ENCODE measurements around the gene RET.

The RET gene

DNA sequence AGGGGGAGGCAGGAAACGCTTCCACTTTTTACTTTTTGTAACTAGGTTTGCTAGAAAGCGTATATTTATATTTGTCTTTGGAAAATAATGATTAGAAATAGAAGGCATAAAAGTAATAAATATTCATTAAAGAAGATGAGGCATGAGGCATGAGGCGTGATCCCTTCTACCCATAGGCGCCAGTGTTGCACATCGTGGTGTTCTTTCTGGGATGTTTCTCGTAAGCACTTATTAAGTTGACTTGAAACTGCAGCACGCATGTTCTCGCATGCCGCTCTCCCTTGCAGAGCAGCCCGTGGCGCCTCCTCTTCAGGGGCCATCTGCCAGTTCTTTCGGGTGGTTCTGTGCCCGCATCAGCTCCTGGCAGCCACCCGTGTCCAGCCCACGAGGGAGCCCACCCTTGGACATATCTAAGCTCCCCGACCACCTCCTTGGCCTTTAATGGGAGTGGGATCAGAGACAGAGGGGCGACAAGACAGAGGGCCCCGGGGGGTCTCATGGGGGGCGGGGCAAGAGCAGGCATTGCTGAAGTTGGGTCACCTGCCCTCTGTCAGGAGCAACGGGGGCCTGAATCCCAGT lies 32.9 kb downstream of the RET start:
- no peak overlapping the region for H3K27ac Mint-ChIP-seq
- H3K36me3 Mint-ChIP-seq, result no peaks in the 10 kb centered on the region
- no peak for DNase-seq
- H3K27me3 Mint-ChIP-seq, result peaks cover 23% of the 10 kb centered on the region
- H3K4me3 Mint-ChIP-seq, result no peak overlapping the region
- peaks cover 26% of the 10 kb centered on the region for H3K4me1 Mint-ChIP-seq
- H3K9me3 Mint-ChIP-seq, result no peaks in the 10 kb centered on the region
- CTCF ChIA-PET, result interaction anchor here (1.0 to 1.2 kb wide), 3 partner anchors 31 to 95 kb away, joined by 3 to 4 read pairs (median 3); no protein-coding TSS in a partner anchor

DNA sequence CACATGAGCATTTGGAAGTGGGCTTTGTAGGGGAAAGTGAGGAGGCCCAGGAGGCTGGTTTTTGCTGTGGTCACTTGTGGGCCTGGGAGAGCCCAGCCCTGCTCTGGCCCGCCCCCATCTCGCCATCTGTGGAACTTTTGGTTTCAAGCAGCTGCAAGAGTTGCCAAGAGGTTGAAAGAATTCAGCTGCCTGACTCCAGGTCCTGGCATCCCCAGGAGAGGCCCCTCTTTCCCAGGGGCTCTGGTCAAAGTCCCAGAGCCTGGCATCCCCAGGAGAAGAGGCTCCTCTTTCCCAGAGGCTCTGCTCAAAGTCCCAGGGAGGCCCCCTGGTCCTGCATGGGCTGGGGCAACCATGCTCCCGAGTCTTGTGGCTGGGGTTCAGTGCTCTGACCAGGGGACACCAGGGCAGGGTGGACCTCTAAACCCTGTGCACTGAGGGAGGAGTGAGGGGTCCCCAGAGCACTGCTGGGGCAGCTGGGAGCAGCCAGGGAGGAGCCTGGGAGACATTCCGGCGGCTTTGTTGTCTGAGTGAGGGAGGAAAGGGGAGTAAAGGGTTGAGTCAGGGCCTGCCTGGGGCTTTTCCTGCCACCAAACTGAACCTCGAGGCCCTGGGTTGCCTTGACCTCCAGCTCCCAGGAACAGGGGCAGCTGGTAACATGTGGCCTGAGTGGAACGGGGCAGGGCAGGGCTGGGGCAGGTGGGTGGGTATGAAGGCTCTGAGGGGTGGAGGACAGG lies 33.6 kb downstream of the RET start:
- Mint-ChIP-seq H3K27me3 (peaks cover 16% of the 10 kb centered on the region), H3K4me3 (no peak overlapping the region), H3K27ac (no peak overlapping the region), H3K9me3 (no peaks in the 10 kb centered on the region), H3K36me3 (no peaks in the 10 kb centered on the region), H3K4me1 (peaks cover 21% of the 10 kb centered on the region)
- CTCF ChIA-PET, result interaction anchor here (1.0 to 1.3 kb wide), 4 partner anchors 28 to 94 kb away, joined by 3 to 4 read pairs (median 3); partner anchors contain the start of gene CSGALNACT2
- no peak for DNase-seq

DNA sequence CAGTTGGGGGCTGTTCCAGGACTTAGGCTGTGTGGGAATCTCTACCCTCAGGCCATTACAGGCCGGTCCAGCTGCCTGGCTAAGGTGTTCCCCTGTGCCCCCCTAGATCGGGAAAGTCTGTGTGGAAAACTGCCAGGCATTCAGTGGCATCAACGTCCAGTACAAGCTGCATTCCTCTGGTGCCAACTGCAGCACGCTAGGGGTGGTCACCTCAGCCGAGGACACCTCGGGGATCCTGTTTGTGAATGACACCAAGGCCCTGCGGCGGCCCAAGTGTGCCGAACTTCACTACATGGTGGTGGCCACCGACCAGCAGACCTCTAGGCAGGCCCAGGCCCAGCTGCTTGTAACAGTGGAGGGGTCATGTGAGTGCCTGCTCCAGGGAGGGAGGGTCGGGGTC lies 34.2 kb downstream of the RET start:
- Mint-ChIP-seq H3K27me3 (peaks cover 13% of the 10 kb centered on the region), H3K4me3 (no peak overlapping the region), H3K9me3 (no peaks in the 10 kb centered on the region), H3K27ac (no peak overlapping the region), H3K4me1 (peaks cover 15% of the 10 kb centered on the region), H3K36me3 (no peaks in the 10 kb centered on the region)
- DNase-seq, result no peak
- CTCF ChIA-PET, result interaction anchor here (1.2 to 1.3 kb wide), 2 partner anchors 28 to 92 kb away, joined by 3 read pairs; partner anchors contain the start of gene CSGALNACT2

DNA sequence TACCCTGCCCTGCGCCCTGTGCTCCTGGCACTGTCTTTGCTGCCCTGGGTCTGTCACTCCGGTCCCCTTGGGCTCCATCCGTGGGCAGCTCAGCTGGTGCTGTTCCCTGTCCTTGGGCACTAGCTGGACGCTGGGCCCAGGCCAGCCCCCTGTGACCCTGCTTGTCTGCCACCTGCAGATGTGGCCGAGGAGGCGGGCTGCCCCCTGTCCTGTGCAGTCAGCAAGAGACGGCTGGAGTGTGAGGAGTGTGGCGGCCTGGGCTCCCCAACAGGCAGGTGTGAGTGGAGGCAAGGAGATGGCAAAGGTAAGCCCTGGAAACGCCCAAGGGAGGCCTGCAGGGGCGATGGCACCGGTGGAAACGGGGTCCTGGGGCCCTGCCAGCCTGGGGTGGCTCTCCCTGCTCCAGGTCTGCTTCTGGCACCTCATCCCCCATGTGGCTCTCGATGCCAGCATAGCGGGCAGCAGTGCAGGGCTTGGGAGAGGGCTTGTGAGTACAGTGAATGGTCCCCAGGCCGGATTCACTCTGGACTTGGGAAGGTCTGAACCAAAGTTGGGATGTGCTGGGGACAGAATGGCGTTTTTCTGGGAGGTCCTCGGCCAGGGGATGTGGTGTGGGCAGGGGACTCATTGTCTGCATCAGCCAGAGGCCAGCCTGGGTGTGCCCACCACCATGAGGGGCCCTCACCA lies 35.2 kb downstream of the RET start:
- CTCF ChIA-PET, result no interaction called here
- no peak for DNase-seq
- H3K27me3 Mint-ChIP-seq, result peaks cover 15% of the 10 kb centered on the region
- no peaks in the 10 kb centered on the region for H3K36me3 Mint-ChIP-seq
- H3K9me3 Mint-ChIP-seq, result no peaks in the 10 kb centered on the region
- no peak overlapping the region for H3K27ac Mint-ChIP-seq
- peaks cover 5% of the 10 kb centered on the region for H3K4me1 Mint-ChIP-seq
- H3K4me3 Mint-ChIP-seq, result no peak overlapping the region

DNA sequence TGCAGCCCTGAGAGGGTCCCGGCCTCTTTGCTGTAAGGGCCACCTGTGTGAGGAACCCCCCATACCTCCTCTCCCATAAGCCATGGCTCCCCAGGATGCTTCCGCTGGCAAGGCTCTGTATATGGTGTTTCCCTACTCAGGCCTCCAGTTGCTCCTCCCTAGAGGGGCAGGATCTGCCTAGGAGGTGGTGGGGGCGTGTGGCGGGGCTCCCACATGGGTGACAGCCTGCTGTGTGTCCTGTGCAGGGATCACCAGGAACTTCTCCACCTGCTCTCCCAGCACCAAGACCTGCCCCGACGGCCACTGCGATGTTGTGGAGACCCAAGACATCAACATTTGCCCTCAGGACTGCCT lies 35.7 kb downstream of the RET start:
- Mint-ChIP-seq H3K36me3 (no peaks in the 10 kb centered on the region), H3K9me3 (no peaks in the 10 kb centered on the region), H3K27me3 (peaks cover 14% of the 10 kb centered on the region), H3K4me3 (no peak overlapping the region), H3K4me1 (peaks cover 4% of the 10 kb centered on the region), H3K27ac (no peak overlapping the region)
- CTCF ChIA-PET, result no interaction called here
- no peak for DNase-seq

DNA sequence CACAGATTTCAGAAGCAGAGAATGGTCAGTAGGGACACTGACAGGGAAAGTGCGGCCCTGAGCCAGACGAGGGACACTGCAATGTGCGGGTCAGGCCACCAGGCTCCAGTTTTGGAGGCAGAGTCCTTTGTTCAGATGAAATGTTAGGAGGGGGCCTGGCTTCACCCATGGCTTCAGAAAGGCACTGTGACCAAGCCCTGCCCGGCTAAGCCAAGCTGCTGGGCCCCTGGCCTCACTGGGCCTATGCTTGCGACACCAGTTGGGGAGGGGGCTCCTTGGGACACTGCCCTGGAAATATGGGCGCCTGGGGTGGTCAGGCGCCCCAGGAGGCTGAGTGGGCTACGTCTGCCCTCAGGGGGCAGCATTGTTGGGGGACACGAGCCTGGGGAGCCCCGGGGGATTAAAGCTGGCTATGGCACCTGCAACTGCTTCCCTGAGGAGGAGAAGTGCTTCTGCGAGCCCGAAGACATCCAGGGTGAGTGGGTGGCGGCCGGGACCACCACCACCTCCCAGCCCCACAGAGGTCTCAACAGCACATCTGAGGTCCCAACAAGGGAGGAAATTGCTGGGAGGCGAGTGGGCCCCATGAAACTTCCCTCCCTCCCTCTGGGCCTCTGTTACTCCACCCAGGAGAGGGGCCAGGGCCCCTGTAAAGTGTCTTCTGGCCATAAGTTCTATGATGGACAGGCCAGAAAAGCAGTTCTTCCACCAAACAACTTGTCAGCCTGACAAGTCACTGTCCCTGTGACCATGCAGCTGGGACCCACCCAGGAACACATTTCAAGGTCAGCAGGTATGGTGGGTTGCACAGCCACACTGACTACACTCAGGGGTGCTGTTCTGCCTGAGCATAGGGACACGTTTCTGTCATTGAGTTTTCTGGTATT lies 36.6 kb downstream of the RET start:
- no peaks in the 10 kb centered on the region for H3K36me3 Mint-ChIP-seq
- H3K4me3 Mint-ChIP-seq, result no peak overlapping the region
- peaks cover 2% of the 10 kb centered on the region for H3K4me1 Mint-ChIP-seq
- no peak for DNase-seq
- peaks cover 14% of the 10 kb centered on the region for H3K27me3 Mint-ChIP-seq
- no peak overlapping the region for H3K27ac Mint-ChIP-seq
- CTCF ChIA-PET, result interaction anchor here (1.3 kb wide), 1 partner anchor 26 kb away, joined by 3 read pairs; no protein-coding TSS in a partner anchor
- H3K9me3 Mint-ChIP-seq, result no peaks in the 10 kb centered on the region

DNA sequence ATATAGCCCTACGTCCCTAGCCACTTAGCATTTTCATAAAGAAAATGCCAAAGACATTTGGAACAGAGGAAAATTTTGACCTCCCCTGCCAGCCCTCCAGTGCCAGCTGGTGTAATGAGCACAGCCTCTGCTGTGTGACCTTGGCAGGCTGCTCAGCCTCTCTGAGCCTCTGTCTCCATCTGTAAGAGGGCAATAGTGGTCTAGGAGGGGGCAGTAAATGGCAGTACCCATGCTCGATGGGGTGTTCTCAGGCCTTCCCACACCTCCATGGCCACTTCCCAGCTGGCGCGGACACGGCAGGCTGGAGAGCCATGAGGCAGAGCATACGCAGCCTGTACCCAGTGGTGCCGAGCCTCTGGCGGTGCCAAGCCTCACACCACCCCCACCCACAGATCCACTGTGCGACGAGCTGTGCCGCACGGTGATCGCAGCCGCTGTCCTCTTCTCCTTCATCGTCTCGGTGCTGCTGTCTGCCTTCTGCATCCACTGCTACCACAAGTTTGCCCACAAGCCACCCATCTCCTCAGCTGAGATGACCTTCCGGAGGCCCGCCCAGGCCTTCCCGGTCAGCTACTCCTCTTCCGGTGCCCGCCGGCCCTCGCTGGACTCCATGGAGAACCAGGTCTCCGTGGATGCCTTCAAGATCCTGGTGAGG lies 37.3 kb downstream of the RET start:
- Mint-ChIP-seq H3K9me3 (no peaks in the 10 kb centered on the region), H3K36me3 (no peaks in the 10 kb centered on the region), H3K4me1 (peaks cover 7% of the 10 kb centered on the region), H3K27ac (peak overlapping the region; percentile 45), H3K4me3 (no peak overlapping the region), H3K27me3 (peaks cover 14% of the 10 kb centered on the region)
- no peak for DNase-seq
- CTCF ChIA-PET, result interaction anchor here (1.3 to 1.4 kb wide), 2 partner anchors 9 to 25 kb away, joined by 3 to 7 read pairs; no protein-coding TSS in a partner anchor

DNA sequence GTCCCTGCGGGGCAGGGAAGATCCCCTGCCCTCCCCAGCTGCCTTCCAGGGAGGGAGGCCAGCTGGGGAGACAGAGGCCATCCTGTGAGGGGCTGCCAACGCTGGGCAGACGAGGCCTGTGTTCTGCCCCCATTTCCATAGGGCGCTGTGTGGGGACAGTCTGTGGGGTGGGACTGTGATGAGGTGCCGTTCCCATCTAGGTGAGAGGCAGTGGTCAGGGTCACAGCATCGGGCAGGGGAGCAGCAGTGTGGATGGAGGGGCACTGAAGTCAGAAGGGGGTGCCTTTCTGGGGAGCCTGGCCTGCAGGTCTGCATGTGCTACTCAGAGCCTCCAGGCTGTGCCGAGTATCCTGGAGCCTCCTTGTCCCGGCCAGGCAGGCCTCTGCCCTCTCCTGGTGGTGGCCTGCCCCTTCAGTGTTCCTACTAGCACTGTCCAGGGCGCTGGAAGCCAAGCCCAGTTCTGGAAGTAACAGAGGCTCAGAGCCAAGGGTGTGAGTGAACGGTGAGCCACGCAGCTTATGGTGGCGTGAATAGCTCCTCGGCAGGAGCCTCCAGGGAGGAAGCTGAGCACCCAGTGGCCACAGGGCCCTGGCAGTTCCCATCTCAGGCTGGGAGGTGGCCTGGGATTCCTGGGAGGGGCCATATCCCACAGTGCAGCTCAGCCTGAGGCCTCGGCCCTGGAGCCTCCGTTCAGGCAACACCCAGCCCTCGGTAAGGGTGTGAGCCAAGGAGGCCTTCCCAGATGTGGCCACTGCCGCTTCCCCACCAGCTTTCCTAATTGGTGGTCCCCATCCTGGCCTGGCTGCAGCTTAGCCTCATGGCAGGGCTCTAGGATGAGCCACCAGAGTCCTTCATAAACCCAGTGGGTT lies 38.1 kb downstream of the RET start:
- Mint-ChIP-seq H3K36me3 (no peaks in the 10 kb centered on the region), H3K9me3 (no peaks in the 10 kb centered on the region), H3K27ac (no peak overlapping the region), H3K4me3 (no peak overlapping the region), H3K27me3 (peaks cover 14% of the 10 kb centered on the region), H3K4me1 (peaks cover 13% of the 10 kb centered on the region)
- CTCF ChIA-PET, result interaction anchor here (0.7 to 1.4 kb wide), 3 partner anchors 9 to 937 kb away, joined by 3 to 7 read pairs (median 3); no protein-coding TSS in a partner anchor
- no peak for DNase-seq

DNA sequence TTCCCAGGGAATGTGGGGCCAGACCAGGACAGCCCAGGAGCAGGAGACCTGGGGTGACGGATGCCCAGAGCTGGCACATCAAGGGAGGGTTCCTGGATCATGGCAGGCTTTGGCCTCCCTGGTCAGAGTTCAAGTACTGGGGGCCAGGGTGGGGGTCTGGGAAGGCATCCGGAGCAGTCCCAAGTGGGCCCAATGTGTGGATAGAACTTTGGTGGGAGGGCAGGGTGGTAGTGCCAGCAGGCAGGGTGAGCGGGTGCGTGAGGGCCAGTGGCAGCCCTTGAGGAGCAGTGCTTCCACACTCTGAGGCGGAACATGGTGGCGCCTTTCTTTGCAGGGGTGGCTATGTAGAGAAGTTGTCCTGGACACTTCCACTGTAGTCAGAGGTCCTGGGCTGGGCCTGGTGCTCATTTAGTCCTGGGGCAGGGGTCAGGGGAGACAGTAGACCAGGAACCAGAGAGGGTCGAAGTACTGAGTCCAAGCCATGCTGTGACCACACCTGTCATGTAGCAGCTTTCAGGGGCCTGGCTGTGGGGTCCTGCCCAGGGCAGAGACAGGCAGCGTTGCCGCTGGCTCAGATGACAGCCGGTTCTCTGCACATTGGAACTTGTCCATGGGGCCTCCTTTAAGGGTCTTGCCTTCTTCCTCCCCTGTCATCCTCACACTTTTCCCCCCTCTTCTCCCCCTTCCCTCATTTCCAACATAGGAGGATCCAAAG lies 39.2 kb downstream of the RET start:
- Mint-ChIP-seq H3K36me3 (no peaks in the 10 kb centered on the region), H3K27ac (no peak overlapping the region), H3K4me1 (peaks cover 24% of the 10 kb centered on the region), H3K4me3 (no peak overlapping the region), H3K27me3 (peaks cover 17% of the 10 kb centered on the region), H3K9me3 (no peaks in the 10 kb centered on the region)
- CTCF ChIA-PET, result no interaction called here
- DNase-seq, result no peak

DNA sequence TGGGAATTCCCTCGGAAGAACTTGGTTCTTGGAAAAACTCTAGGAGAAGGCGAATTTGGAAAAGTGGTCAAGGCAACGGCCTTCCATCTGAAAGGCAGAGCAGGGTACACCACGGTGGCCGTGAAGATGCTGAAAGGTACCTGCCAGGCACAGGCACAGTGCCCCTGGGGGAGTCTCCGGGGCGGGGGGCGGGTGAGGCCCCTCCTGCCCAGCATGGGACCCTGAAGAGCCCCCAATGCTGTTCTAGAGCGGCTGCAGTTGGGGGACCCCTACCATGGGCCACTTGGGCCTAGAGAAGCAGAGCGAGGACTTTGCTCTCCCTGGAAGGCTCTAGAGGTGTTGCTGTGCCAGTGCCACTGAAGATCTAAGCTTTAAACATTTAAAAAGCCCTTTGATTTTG lies 39.7 kb downstream of the RET start:
- Mint-ChIP-seq H3K36me3 (no peaks in the 10 kb centered on the region), H3K4me3 (no peak overlapping the region), H3K9me3 (no peaks in the 10 kb centered on the region), H3K27me3 (peaks cover 17% of the 10 kb centered on the region), H3K27ac (no peak overlapping the region), H3K4me1 (peaks cover 29% of the 10 kb centered on the region)
- CTCF ChIA-PET, result no interaction called here
- no peak for DNase-seq

DNA sequence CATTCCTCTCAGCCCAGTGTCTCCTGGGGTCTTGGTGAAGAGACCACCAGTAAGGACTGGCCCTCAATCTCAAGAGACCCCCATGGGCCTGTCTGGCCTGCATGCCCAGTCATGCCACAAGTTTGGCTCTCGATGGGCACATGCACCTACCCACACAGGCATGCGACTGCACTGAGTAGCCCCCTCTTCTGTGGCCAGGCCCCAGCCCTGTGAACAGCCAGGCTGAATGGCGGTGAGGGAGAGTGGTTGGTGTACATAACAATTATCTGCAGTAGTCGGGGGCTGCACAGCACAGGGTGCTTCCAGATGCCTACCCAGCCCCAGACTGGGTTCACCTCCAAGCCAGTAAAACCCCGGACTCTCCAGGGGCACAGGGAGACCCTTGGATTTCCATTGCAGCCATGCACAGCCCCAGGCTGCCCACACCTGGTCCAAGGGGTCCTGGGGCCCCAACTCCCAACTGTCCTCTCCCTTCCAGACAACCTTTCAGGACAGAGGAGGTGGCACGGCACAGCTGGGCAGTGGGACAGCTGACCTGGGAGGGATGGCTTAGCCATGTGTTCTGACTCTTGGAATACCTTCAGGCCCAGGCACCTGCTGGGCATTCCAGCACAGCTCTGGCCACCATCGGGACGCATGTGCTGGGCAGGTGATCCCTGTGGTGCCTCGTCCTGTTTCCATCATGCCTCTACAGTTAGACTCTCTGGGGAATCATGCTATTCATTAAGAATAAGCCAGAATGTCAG lies 40.3 kb downstream of the RET start:
- H3K27ac Mint-ChIP-seq, result peak overlapping the region; percentile 9
- DNase-seq, result no peak
- H3K9me3 Mint-ChIP-seq, result no peaks in the 10 kb centered on the region
- CTCF ChIA-PET, result no interaction called here
- H3K4me3 Mint-ChIP-seq, result no peak overlapping the region
- peaks cover 35% of the 10 kb centered on the region for H3K4me1 Mint-ChIP-seq
- no peaks in the 10 kb centered on the region for H3K36me3 Mint-ChIP-seq
- peaks cover 17% of the 10 kb centered on the region for H3K27me3 Mint-ChIP-seq
